HG03135 (cell line): Measurements from ENCODE around the gene CHAF1B.
"Not testable (repeated sequence)": the region's sequence is repeated elsewhere in the genome, so short reads cannot be mapped to it uniquely, and the experiment has no call there.

Source experiments
- ATAC-seq: cut with Tn5 transposase; IDR thresholded peaks from one replicate; pipeline ENCODE4 v1.9.1; 2021; ENCODE audit warnings: mild to moderate bottlenecking, moderate library complexity; ENCODE audit not compliant: unreplicated experiment

CHAF1B gene

GRCh38 chr21:36388096-36388495 is 2.9 kb downstream of the CHAF1B start:
- ATAC-seq: no peak

GRCh38 chr21:36388835-36389234 is 3.6 kb downstream of the CHAF1B start:
- ATAC-seq: no peak

- ATAC-seq: not testable (repeated sequence)
These were observed 6.5 kb downstream of the CHAF1B start for GRCh38 chr21:36391649-36392048.

GRCh38 chr21:36395353-36396111 is 10.3 kb downstream of the CHAF1B start:
- no peak for ATAC-seq

GRCh38 chr21:36396325-36396724 is 11.1 kb downstream of the CHAF1B start:
- no peak for ATAC-seq

- no peak for ATAC-seq
These were observed 11.8 kb downstream of the CHAF1B start for GRCh38 chr21:36396971-36397370.

GRCh38 chr21:36397606-36398005 is 12.4 kb downstream of the CHAF1B start:
- ATAC-seq: no peak

- not testable (repeated sequence) for ATAC-seq
These were observed 14.5 kb downstream of the CHAF1B start for GRCh38 chr21:36399736-36400135.

- ATAC-seq: no peak
These were observed 15.5 kb downstream of the CHAF1B start for GRCh38 chr21:36400719-36401118.

- no peak for ATAC-seq
These were observed 17.1 kb downstream of the CHAF1B start for GRCh38 chr21:36402339-36402738.

- no peak for ATAC-seq
These were observed 18.5 kb downstream of the CHAF1B start for GRCh38 chr21:36403713-36404112.

GRCh38 chr21:36408568-36408967 is 23.4 kb downstream of the CHAF1B start:
- no peak for ATAC-seq

GRCh38 chr21:36411301-36411700 is 26.1 kb downstream of the CHAF1B start:
- no peak for ATAC-seq

GRCh38 chr21:36412916-36413315 is 27.7 kb downstream of the CHAF1B start:
- no peak for ATAC-seq

GRCh38 chr21:36415375-36415774 is 30.2 kb downstream of the CHAF1B start:
- no peak for ATAC-seq

- ATAC-seq: no peak
These were observed 34.0 kb downstream of the CHAF1B start for GRCh38 chr21:36419241-36419640.

- no peak for ATAC-seq
These were observed 34.8 kb downstream of the CHAF1B start for GRCh38 chr21:36419996-36420395.

- no peak for ATAC-seq
These were observed 35.6 kb downstream of the CHAF1B start for GRCh38 chr21:36420571-36421339.

- no peak for ATAC-seq
These were observed 37.3 kb downstream of the CHAF1B start for GRCh38 chr21:36422279-36423098.

GRCh38 chr21:36423771-36424433 is 38.7 kb downstream of the CHAF1B start:
- ATAC-seq: no peak

GRCh38 chr21:36424592-36424991 is 39.4 kb downstream of the CHAF1B start:
- no peak for ATAC-seq
